Frontal cortex (tissue), 4 donors: ENCODE data around the gene DCHS1. TPM values are rescaled to one million over a fixed set of nuclear protein-coding genes. Genes with fewer than 3 reads are reported as not detected.

ENCODE experiments used
- DNase-seq, 2 donors: peaks; one replicate each; pipeline ENCODE4 v3.0.0; 2012; ENCODE audit warnings: low spot score in 2 of 2
- FAIRE-seq: peaks from 2 replicates; lab custom pipeline; 2012; peaks lifted over from hg19 to GRCh38; lab: Jason Lieb, UNC
- total RNA-seq: library from RNA; depleted of rRNA; stranded (reverse); fragments of >200 nt; gene quantifications from one replicate; pipeline ENCODE4 v1.2.3, GENCODE V29; 2014
- donor health status: control.
- donor health status: control.
- donor health status: control.

DCHS1 gene
- total RNA-seq, 1 donor from 2014 or later = 38.3 TPM

- DNase-seq (peak; percentile 90 to 93), FAIRE-seq (no peak)
These were observed 52.1 kb downstream of the DCHS1 start, which contains the start of the genes ILK and RRP8 for GRCh38 chr11:6603287-6604080. Gene ILK, plus strand, starts transcription at chr11:6603774. Its CDS starts 498 bp downstream, at chr11:6604272. Gene RRP8, minus strand, starts transcription at chr11:6603616. Its CDS starts 114 bp downstream, at chr11:6603502.

DNA sequence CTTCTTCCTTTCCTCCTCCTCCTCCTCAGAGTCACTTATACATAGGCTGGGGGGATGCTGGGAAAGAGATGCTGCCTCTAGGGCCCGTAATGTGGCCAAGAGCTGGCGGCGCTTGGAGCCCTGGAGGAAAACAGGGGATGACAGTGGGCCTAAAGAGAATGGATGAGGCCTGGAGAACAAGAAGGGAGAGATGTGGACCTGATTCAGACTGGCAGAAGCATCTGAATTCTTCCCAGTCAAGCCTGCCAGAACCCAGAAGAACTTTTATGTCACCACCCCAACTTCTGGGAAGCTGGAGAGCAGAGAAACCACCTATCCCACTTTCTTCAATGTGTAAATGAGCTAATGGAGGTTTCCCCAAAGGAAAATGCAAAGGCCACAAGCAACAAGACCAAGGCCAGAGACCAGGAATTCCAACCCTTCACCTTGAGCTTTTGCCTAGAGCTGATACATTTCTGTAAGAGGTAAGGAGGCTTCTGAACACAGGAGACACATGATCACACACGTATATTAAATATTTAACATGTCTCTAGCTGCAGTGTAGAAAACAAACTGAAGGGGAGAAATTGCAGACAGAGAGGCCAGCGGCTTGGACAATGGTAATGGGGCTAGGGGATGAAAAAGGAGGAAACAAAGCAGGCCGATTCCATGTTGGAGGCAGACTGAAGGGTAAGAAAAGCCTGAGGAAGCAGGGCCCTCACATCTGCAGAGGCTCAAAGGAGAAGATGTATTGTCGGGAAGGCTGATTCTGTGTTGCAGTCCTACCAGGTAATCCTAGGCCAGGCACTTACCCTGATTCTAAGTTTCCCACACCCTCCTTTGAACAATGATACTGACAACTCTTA is 53.3 kb downstream of the DCHS1 start:
- DNase-seq (no peak), FAIRE-seq (no peak)

- DNase-seq = no peak
These were observed 54.6 kb downstream of the DCHS1 start for GRCh38 chr11:6601041-6601461.

DNA sequence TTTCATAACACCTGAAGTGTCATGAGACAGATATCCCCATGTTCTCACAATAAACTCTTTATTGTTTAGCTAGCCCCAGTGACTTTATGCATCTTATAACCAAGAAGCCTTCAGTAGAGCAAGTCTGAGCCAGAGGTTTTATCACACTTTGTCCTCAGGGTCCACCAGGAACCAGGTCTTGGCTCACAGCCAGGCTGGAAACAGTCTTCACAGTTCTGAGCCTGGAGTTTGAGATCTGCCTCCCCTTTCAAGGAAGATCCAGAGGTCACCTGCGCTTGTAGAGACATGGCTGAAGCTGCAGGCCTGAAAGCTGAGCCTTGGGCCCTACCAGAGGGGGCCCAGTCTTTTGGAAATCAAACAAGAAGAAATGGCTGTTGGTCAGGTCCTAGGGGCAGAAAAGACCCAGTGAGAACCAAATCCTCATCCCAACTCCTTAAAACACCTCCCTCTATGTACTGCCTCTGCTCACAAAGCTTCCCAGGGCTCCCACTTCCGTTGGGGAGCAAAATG is 55.7 kb downstream of the DCHS1 start:
- DNase-seq (no peak), FAIRE-seq (no peak)

More at GRCh38 chr11:6601041-6601461, 54.6 kb downstream of the DCHS1 start:
- no peak for FAIRE-seq

- DNase-seq (no peak), FAIRE-seq (no peak)
These were observed 56.2 kb downstream of the DCHS1 start for GRCh38 chr11:6599449-6599848.

DNA sequence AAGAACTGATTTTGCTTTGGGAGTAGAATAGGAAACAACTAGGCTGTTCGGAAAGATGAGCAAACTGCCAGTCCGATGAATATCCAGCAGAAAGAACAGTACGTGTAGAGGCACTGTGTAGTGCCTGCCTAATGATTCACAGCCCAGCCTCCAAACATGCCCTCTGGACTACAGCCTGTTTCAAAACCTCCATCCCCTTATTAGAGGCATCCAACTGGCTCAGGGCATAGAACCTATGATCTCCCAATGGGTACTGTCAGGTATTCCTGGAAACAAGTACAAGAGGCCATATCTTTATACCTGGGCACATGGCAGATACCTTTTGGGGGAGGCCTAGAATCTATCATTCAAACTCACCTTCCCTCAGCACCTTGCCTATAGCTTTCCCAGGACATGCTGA is 57.1 kb downstream of the DCHS1 start:
- FAIRE-seq = no peak

DNA sequence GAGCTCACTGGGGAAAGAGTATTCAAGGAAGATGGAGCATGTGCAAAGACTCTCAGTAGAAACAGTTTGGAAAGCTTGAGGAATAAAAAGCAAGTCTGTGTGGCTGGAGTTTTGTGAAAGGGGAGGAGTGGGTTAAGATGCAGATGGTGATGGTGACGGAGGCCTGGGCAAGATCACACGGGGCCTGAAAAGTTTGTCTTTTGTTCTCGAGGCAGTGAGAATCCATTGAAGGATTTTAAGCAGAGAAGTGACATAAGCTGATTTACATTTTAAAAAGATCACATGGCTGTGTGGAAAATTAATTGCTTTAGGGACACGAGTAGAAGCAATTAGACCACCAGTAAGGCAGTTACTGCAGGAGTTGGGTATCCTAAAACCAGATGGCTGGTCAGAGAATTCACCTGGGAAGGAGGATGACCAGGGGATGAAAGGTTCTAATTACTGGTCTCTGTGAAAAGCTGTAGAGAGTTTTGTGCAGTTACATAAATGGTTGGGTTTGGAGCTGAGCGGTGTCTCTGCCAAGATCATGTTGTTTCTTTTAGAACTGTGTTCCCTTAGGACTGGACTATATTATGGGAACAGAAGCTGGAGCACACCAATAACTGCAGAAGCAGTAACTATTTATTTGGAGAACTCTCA is 59.3 kb downstream of the DCHS1 start:
- FAIRE-seq (no peak), DNase-seq (no peak)

More for the DNA sequence above, 57.1 kb downstream of the DCHS1 start:
- no peak for DNase-seq

DNA sequence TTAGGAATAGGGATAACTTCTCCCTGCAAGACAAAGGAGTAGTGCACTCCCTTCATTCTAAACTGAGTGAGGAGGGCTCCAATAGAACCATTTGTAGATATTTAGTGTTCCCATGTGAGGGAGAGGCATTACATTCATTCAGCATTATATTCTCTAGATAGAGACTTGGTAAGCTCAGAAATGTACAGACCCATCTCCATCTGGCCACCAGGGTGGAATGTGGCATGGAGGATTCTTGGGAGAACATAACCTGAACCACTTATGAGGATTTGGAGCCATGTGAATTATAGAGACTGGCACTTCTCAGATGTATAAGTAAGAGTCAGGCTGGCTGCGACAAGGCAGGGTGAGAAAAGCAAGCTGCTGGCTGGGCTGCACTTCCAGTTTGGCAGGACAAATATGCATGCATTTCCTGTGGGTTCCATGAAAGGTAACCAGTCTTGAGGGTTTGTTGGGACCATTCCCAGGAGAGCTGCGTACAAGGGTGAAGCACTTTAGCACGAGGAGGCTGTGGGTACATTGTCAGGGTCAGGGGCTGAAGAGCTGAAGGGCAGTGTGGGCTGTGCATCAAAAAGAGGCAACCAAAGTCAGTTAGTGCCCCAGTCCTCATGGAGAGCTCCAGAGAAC is 61.4 kb downstream of the DCHS1 start:
- DNase-seq (no peak), FAIRE-seq (no peak)

DNA sequence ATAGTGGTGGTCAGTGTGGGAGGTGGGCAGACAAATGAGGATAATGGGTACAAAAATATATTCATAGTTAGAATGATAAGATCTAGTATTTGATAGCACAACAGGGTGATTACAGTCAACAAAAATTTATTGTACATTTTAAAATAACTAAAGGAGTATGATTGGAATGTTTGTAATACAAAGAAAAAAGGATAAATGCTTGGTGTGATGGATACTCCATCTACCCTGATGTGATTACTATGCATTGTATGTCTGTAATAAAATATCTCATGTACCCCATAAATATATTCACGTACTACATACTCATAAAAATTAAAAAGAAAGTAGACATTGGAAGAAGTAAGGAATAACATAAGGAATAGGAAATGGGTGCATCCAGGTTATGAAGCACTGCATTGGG is 67.6 kb downstream of the DCHS1 start:
- DNase-seq (no peak), FAIRE-seq (no peak)

DNA sequence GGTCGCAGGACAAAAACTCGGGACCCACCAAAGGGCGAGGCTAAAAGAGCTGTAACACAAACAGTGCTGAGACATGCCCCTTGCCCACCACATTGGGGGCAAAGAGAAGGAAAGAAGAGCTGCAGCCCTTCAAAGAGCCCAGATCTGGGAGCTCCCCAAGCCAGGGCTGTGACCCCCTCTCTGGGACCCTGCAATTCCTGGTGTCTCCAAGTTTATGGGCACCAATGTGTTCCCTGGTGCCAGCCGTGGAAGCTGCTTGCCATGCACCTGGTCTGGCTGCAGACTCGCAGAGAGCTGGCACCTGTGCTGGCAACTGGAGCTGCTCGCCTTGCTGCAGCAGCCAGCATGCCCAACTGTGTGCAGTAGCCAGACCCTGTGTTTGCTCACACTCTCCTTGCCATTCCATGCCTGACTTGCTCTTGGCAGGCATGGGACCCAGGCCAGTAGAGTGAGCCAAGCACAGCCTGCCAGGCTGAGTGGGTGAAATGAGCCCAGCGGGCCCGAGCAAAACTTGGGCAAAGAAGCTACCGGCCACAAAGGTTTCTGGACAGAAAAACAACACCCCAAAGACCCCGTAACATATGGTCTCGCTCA is 68.2 kb downstream of the DCHS1 start:
- no peak for DNase-seq
- FAIRE-seq = no peak

- no peak for FAIRE-seq
These were observed 68.9 kb downstream of the DCHS1 start for GRCh38 chr11:6586434-6587359.

GRCh38 chr11:6584528-6584927 is 71.1 kb downstream of the DCHS1 start:
- FAIRE-seq = no peak
- no peak for DNase-seq

More at GRCh38 chr11:6586434-6587359, 68.9 kb downstream of the DCHS1 start:
- DNase-seq = peak in 1 of 2 donors; percentile 3

GRCh38 chr11:6583584-6583983 is 72.0 kb downstream of the DCHS1 start:
- DNase-seq (no peak), FAIRE-seq (no peak)

GRCh38 chr11:6579681-6580080 is 75.9 kb downstream of the DCHS1 start:
- no peak for FAIRE-seq
- DNase-seq = no peak

DNA sequence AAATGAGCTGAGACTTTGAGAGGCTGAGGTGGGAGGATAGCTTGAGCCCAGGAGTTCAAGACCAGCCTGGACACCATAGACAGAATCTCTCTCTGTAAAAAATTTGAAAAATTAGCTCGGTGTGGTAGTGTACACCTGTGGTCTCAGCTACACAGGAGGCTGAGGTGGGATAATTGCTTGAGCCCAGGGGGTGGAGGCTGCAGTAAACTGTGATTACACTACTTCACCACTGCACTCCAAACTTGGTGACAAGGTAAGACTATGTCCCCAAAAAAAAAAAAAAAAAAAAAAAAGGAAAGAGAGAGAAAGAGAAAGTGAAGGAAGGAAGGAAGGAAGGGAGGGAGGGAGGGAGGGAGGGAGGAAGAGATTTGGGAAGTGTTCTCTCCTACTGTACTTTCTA is 77.5 kb downstream of the DCHS1 start:
- no peak for DNase-seq
- no peak for FAIRE-seq

- FAIRE-seq (peak; percentile 43), DNase-seq (peak; percentile 37 to 74)
These were observed 78.9 kb downstream of the DCHS1 start for GRCh38 chr11:6576471-6577373.
